GM10248 (cell line): ENCODE measurements around the gene WNT7A.

Experiments used
- CTCF ChIA-PET: fragments of 300-600 bp; sonication (Branson Sonifier 250); formaldehyde crosslinking; extraction: SDS; loops from one replicate; lab custom pipeline; 2021; ENCODE audit warnings: antibody characterized with exemption; lab: Yijun Ruan, JAX
- POLR2A ChIA-PET: fragments of 350-650 bp; sonication (Branson Sonifier 250); formaldehyde crosslinking; extraction: SDS; loops from one replicate; lab custom pipeline; 2020; ENCODE audit warnings: antibody characterized with exemption; lab: Yijun Ruan, JAX
- DNase-seq: peaks from one replicate; pipeline ENCODE4 v3.0.0; 2012; ENCODE audit errors: extremely low spot score
- TF ChIP-seq, protein P1 (sequence below): IDR thresholded peaks from 2 replicates; pipeline ENCODE4 v1.5.1; 2012; ENCODE audit warnings: mild to moderate bottlenecking, low read depth; ENCODE audit errors: extremely low read depth, missing control alignments, control extremely low read depth

The WNT7A gene

DNA sequence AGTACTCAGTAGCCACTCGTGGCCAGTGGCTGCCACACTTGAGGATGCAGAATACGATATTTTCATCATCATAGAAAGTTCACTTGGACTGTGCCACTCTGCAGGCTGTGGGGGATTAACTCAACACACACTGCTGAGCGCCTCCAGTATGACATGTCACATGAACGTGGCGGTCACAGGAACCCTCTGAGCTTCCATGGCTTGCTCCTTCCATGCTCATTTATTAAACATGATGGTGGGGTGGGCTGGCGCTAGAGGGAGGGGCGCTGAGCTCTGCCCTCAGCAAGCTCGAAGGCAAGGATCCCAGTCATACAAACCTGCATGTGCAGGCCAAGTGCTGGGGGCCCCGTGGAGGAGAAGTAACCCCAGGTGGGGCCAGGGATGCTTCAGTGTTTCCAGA lies 85.5 kb downstream of the WNT7A start:
- no peak for DNase-seq
- TF ChIP-seq, protein P1, sequence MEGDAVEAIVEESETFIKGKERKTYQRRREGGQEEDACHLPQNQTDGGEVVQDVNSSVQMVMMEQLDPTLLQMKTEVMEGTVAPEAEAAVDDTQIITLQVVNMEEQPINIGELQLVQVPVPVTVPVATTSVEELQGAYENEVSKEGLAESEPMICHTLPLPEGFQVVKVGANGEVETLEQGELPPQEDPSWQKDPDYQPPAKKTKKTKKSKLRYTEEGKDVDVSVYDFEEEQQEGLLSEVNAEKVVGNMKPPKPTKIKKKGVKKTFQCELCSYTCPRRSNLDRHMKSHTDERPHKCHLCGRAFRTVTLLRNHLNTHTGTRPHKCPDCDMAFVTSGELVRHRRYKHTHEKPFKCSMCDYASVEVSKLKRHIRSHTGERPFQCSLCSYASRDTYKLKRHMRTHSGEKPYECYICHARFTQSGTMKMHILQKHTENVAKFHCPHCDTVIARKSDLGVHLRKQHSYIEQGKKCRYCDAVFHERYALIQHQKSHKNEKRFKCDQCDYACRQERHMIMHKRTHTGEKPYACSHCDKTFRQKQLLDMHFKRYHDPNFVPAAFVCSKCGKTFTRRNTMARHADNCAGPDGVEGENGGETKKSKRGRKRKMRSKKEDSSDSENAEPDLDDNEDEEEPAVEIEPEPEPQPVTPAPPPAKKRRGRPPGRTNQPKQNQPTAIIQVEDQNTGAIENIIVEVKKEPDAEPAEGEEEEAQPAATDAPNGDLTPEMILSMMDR, result no peak
- CTCF ChIA-PET, result interaction anchor here (1.2 to 1.3 kb wide), 3 partner anchors 10 to 46 kb away, joined by 3 to 4 read pairs (median 4); no protein-coding TSS in a partner anchor
- POLR2A ChIA-PET, result no interaction called here

DNA sequence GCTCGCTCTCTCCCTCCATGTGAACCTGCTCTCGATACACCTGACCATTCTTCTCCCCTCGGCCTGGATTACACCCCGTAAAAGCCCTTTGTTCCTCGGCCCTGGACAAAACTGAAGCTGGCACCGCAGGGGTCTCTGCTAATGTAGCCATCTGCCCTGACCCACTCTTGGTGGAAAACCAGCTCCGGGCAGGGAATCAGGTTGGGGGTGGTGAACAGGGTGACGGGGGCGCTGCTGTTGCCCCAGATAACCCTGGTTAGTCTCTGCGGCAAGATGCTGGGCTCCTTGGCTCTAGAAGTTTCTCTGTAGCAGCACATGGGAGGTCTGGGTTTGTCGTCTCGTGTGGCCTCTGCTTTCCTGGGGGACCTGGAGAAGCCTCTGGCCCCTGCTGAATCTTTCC lies 86.4 kb downstream of the WNT7A start:
- ChIA-PET POLR2A (no interaction called here), CTCF (no interaction called here)
- TF ChIP-seq, protein P1, result no peak

DNA sequence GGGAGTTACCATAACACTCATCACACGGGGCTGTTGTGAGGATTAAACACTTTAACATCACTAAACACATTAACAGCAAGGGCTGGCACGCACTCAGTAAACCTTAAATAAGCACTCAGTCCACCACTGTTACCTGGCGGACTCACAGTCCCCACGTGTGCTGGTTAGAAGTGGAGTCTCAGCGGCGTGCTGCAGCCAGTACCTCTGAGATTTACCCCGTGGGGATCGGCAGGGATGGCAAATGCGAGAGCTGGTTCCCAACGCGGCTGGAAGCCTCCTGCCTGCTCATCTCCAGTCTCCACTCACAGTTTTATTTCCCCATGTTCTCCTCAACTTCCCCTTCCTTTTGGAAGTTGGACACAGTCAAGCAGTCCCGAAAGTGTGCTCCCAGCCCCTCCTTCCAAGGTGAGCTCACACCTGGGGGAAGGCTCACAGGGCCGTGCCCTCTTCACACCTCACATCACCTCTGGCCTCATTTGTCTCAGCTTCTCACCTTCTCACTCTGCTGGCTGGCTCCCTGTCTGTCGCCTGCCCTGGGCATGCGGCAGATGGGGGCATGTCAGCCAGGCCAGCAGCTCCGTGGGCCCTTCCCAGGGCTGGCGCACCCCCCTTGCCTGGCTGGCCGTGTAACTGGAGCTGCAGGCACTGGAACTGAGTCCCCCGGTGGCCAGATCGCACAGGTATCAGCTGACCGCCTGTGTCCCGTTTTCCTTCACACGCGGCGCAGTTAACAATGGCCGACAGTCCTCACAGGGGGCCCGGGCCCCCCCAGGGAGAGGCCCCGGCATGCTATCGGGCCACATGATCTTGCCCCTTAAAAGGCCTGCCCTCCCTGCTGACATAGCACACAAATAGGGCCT lies 87.1 kb downstream of the WNT7A start:
- POLR2A ChIA-PET, result no interaction called here

More for the DNA sequence above, 86.4 kb downstream of the WNT7A start:
- DNase-seq, result no peak

DNA sequence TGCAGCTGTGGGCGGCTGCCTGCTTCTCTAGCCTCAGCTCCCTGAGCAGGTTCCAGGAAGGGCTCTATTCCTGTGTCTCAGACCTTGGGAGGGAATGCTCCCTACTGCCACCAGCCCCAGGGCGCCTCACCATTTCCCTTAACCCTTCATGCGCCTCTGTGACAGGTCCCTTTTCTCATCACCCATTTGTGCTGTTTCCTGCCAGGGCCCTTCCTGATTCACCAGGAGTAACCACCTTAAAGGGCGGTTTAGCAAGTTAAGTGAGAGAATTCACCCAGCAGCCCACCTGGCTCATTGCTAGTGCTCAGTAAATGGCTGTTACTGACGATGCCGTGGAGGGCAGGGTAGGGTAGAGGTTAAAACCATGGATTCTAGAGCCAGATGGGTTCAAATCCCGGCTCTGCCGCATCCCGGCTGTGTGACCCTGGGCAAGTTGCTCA lies 87.8 kb downstream of the WNT7A start:
- TF ChIP-seq, protein P1, result no peak
- ChIA-PET CTCF (no interaction called here), POLR2A (no interaction called here)
- DNase-seq, result no peak

More for the DNA sequence above, 87.1 kb downstream of the WNT7A start:
- DNase-seq, result no peak
- CTCF ChIA-PET, result no interaction called here
- TF ChIP-seq, protein P1, result no peak

DNA sequence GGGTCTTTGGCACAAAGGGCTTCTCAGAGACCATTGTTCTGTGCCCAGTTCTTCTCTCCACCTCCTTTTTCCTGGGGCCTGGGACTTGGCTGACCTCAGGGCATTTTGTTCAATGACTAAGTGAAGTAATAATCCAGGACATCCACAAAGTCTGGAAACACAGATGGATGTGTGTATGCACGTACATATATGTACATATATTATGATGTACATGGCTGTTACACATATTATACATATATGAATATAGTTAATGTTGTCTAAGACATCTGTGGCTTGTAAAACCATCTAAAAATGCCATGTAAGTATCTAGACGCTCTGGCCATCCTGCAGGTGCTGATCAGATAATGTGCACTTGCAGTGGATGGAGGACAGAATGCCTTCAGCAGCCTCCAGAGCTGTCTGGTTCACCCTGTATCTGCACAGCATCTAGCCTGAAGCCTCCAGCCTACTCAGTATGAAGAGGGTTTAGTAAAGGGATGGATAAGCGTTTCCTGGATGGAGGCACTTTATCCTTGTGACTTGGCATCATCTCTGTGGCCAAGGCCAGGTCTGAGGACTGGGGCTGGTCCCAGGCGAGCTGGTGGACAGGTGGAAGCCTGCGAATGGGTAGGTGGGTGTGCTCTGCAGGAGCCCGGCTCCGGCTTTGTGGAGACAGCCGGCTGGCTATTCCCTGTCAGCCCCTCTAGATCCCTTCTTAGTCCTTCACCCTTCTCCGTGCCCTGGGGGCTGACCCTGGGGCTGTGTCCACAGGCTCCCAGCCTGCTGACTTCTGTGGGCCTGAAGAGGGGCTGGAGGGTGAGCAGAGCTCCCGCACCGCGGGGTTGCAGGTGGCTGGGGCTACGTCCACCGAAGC lies 88.4 kb downstream of the WNT7A start:
- POLR2A ChIA-PET, result no interaction called here
- CTCF ChIA-PET, result no interaction called here
- TF ChIP-seq, protein P1, result no peak
- no peak for DNase-seq
